Fibroblast of skin of back (primary cell): ENCODE data around the gene CAMK2B.
A peak's percentile ranks its signal among the peaks of the same experiment; 100 is the strongest.

Experiments
- DNase-seq: peaks from one replicate; pipeline ENCODE4 v3.0.0-alpha.2; 2013

CAMK2B gene

DNA sequence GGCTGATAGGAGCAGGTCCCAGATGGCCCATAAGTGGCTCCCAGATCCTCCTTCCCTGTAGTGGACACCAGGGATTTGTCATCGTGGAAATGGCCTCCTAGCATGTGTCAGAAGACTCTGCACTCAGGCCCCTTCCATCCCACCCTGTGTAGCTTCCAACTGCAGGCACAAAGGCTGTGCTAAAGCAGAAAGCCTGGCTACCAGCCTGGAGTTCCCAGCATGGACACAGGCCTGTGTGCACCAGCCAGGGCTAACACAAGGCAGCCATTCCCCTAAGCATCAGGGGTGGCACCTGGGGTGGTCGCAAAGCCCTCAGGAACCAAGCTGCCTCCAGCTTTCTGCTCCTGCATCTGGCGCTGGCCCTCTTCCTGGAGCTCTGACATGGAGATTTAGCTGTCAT is 4.5 kb upstream of the CAMK2B start:
- no peak for DNase-seq

- no peak for DNase-seq
These were observed 3.7 kb upstream of the CAMK2B start for GRCh38 chr7:44329081-44329480.

GRCh38 chr7:44327981-44328380 is 2.6 kb upstream of the CAMK2B start:
- DNase-seq, result no peak

- no peak for DNase-seq
These were observed 1.1 kb upstream of the CAMK2B start for GRCh38 chr7:44326261-44327125.

DNA sequence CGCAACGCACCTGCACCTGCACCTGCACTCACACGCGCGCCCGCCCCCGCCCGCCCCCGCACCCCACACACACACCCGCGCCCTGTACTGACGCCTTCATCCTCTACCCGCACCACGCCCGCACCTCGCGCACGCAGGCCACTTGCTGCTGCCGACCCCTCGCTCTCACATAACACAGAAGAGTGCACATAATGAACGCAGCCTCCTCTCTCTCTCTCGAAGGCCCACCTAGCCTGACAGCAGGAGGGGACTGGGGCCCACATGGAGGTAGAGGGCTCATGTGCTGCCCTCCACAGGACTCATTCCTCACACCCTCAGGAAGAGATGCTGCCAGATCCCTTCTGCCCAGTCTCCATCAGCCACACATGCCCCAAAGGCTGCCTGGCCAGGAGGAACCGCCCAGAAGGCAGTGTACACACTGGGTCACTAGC is 432 bp upstream of the CAMK2B start:
- DNase-seq, result no peak

DNA sequence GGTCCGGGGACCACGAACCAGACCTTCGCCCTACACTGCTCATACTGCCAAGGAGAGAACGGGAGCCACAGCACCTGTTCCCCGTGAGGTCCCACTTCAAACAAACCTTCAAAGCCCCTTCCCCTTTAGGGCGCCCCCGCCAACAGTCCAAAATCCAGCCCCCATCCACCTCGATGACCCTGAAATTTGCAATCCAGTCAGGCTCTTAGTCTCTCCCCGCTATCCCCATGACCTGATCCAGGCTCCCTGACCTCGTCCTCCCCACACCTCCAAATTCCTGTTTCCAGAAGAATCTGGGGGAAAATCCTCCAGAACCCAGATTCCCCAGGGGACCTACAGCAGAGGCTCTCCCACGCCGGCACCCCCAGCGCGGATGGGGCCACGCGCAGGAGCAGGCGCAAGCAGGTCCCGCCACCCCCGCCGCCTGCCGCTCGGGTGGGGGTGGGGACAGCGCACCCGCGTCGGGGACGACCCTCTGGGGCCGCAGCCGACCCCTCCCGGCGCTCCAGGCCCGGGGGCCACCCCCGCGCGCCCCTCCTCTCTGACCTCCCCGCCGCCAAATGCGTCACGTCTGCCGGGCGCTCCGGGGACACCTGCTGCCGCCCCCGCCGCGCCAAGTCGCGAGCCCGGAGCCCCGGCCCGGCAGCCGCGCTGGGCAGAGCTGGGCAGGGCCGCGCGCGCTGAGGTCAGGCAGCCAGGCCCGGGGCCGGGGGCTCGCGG is 753 bp downstream of the CAMK2B start:
- DNase-seq, result no peak

- DNase-seq, result no peak
These were observed 1.3 kb downstream of the CAMK2B start for GRCh38 chr7:44324204-44324480.

DNA sequence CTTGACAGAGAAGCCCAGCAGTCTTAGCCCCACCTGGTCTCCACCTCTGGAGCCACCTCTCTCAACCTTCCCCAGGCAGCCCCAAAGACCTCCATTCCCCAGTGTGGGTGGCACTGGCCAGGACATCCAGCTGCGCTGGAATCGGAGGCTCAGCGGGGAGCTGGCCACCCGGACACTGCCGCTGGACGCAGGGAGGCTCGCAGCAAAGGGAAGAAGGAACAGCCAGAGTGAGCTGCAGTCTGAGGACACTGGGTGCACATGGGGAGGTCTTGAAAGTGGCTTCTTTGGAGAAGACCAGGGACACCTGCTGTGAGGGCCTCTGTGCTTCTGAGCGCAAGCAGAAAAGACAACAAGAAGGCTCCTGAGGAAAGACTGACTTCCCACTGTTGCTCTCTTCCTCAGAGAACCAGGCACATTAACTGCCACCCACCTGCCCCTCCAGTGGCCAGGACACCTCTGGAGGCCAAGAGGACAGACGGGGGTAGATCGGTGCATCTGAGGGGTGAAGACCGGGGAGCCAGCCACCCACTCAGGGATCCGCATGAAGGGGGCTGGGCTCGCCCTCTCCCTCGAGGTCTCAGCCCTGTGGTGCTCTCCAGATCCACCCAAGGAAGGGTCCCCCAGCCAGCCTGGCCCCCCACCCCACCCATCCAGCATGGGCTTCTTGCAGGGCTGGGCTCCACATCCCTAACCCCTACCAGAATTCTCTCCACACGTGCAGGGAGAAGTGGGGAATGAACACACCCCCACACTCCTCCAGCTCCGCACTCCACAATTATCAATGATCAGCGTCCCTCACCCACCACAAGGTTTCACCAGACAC is 1.8 kb downstream of the CAMK2B start:
- no peak for DNase-seq

DNA sequence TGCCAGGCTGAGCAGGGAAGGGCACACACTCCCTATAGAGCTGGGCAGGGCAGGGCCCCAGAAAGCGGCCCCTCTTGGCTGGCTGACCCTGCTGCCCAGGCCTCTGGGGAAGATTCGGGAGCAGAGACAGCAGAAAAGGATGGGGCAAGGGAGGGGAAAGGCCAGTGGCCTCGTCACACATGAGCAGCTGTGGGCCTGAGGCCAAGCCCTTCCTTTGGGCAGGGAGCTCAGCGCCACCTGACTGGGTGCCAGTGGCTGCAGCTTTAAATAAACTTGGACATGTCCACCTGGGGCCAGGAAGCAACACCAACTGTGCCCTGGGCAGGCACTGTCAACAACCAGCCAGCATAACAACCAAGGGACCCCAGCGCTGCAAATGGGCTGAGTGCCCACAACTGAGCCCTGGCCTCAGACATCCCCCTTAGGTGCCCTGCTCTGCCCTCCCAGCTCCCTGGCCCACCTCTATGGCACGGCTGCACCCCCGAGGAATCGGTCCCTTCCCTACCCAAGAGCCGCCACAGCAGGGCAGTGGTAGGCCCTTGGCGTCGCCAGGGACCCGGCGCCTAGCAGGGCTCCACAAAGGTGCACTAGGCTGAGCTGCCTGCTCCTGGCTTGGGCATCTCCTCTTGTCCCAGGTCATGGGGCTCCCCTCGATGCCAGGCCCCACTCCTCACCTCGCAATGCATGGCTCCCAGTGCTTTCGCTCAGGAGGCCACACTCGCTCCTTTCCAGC is 2.6 kb downstream of the CAMK2B start:
- no peak for DNase-seq

- no peak for DNase-seq
These were observed 3.6 kb downstream of the CAMK2B start for GRCh38 chr7:44321796-44322195.

DNA sequence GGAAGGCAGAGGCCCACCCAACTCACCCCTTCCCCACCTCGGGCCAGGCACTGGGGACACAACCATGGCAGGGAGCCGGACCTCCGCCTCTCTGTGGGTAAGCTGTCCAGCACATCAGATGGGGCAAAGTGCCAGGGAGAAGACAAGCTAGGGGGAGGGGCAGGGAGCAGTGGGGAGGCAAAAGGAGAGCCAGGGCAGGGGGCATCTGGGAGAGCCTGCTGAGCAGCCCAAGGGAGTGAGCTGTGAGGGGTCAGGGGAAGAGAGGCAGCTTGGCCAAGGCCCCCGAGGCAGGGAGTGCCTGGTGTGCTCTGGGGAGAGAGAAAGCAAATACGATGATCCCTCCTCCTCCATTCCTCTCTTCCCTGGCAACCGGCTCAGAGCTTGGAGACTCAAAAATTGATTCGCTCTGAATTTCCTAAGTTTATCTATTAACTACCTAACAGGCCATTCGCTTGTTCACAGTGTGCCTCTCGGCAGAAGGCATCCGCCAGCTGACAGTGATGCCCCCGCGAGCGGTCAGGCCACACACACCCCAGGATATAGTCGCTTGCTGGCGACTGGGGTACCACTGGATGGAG is 4.5 kb downstream of the CAMK2B start:
- no peak for DNase-seq

GRCh38 chr7:44320141-44320540 is 5.3 kb downstream of the CAMK2B start:
- no peak for DNase-seq

GRCh38 chr7:44318332-44318731 is 7.1 kb downstream of the CAMK2B start:
- no peak for DNase-seq

DNA sequence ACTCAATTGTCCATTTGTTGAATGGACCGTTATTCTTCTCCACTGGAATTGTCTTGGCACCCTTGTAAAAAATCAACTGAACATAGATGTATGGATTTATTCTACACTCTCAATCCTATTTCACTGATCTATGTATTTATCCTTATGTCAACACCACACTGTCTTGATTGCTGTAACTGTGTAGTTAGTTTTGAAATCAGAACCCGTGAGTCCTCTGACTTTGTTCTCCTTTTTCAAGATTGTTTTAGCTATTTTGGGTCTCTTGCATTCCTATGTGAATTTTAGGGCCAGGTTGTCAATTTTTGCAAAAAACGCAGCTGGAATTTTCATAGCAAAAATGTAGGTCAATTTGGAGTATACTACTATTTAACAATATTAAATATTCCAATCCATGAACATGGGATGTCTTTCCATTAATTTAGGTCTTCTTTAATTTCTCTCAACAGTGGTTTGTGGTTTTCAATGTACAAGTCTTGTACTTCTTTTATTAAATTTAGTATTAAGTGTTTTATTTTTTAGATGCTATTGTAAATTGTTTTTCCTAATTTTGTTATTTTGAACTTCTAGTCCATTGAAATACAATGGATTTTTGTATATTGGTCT is 10.0 kb downstream of the CAMK2B start:
- DNase-seq, result no peak

DNA sequence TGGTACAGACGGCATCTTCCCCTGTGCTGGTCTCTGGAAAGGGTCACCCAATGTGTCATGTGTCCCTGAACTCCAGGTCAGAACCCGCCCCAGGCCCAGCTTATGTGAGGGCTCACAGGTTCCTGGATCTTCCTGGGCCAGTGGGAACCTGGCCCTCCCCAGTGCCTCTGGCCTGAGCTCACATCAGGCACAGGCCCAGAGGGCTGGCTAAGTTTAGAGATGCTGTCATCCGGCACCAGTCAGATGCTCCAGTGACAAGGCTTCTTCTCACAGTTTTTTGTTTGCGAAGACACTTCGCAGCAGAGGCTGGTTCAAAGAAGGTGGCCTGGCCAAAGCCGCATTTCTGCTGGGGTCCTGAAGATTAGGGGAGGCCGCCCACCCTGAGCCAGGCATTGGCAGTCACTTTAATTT is 11.8 kb downstream of the CAMK2B start:
- DNase-seq, result no peak

DNA sequence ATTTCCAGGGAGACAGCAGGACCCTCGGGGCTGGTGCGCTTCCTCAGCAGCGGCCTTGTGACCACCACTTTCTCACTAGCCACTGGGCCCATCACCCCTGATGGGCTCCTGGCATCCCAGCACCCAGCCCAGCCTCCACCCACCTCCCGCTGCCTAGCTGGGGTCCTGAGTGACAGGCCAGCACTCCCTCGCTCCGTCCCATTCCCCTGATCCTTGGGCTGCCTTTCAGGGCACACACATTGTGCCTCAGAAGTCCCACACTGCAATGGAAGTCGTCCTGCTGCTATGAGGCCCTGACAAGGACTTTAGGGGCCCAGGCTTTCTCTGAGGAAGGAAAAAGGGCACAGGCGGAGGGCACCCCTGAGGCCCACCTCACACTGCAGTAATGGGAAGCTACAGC is 12.4 kb downstream of the CAMK2B start:
- no peak for DNase-seq

- no peak for DNase-seq
These were observed 13.6 kb downstream of the CAMK2B start for GRCh38 chr7:44311561-44312495.

GRCh38 chr7:44310221-44310848 is 15.1 kb downstream of the CAMK2B start:
- DNase-seq, result no peak

GRCh38 chr7:44309271-44310091 is 15.9 kb downstream of the CAMK2B start:
- DNase-seq, result peak; percentile 51
